Right atrium auricular region (tissue), 2 donors: Measurements from ENCODE around the gene SPON2. TPM values are rescaled to one million over a fixed set of nuclear protein-coding genes. Genes with fewer than 3 reads are reported as not detected.

ENCODE experiments used
- DNase-seq: peaks from one replicate; pipeline ENCODE4 v3.0.0-alpha.2; 2019; ENCODE audit warnings: low spot score
- H3K27ac ChIP-seq, 2 donors: fragments of 200-600 bp; sonication (generic); 1 replicate in 1 of 2; 2 replicates in 1 of 2; pipeline ENCODE4 v1.5.1; 2016 to 2019
- H3K27me3 ChIP-seq, 2 donors: fragments of 200-600 bp; sonication (generic); one replicate each; pipeline versions ENCODE4 v1.5.1 to v1.6.0; 2017 to 2019
- H3K36me3 ChIP-seq: fragments of 200-600 bp; sonication (generic); one replicate; pipeline ENCODE4 v1.5.1; 2016
- H3K4me1 ChIP-seq, 2 donors: fragments of 200-600 bp; sonication (generic); one replicate each; pipeline versions ENCODE4 v1.5.1 to v1.6.0; 2017 to 2019
- H3K4me3 ChIP-seq, 2 donors: fragments of 200-600 bp; sonication (generic); 1 replicate in 1 of 2; 2 replicates in 1 of 2; pipeline ENCODE4 v1.5.1; 2017 to 2019; ENCODE audit warnings: mild to moderate bottlenecking in 1 of 2, moderate library complexity in 1 of 2
- H3K9me3 ChIP-seq, 2 donors: fragments of 200-600 bp; sonication (generic); one replicate each; pipeline ENCODE4 v1.5.1; 2019
- total RNA-seq, 2 donors: library from RNA; depleted of rRNA; stranded (reverse); fragments of >200 nt; gene quantifications; one replicate each; pipeline ENCODE4 v1.1.0, GENCODE V29; 2016
- TF ChIP-seq, protein P1 (sequence below), 2 donors: fragments of 200-600 bp; sonication (generic); IDR thresholded peaks; one replicate each; pipeline ENCODE4 v1.5.1; 2019; ENCODE audit warnings: antibody characterized with exemption in 2 of 2

SPON2 gene
- total RNA-seq, 2 donors from 2014 or later: 13.0 to 20.8 TPM

DNA sequence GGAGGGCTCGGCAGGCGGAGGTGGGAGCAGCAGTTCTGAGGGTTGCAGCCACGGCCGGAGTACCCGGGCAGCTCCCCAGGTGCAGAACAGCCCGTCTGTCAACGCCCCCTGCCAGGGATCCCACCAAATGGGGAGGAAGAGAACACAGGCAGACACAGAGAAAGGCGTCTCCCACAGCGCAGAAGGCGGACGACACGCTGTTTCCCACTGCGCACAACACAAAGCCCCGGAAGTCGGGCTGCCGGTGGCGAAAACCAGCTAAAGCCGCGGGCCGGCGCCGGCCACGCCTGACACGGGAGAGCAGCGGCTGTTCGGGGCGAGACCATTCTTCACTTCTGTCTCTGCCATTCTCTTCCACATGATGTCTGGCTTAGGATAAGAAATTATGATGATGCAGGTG lies 45.0 kb upstream of the SPON2 start:
- Histone ChIP-seq H3K4me3 (no peak overlapping the region), H3K4me1 (peaks cover 0 to 44% of the 10 kb centered on the region in 2 donors), H3K36me3 (peaks cover 67% of the 10 kb centered on the region), H3K9me3 (no peaks in the 10 kb centered on the region), H3K27me3 (no peaks in the 10 kb centered on the region), H3K27ac (no peak overlapping the region)
- TF ChIP-seq, protein P1, sequence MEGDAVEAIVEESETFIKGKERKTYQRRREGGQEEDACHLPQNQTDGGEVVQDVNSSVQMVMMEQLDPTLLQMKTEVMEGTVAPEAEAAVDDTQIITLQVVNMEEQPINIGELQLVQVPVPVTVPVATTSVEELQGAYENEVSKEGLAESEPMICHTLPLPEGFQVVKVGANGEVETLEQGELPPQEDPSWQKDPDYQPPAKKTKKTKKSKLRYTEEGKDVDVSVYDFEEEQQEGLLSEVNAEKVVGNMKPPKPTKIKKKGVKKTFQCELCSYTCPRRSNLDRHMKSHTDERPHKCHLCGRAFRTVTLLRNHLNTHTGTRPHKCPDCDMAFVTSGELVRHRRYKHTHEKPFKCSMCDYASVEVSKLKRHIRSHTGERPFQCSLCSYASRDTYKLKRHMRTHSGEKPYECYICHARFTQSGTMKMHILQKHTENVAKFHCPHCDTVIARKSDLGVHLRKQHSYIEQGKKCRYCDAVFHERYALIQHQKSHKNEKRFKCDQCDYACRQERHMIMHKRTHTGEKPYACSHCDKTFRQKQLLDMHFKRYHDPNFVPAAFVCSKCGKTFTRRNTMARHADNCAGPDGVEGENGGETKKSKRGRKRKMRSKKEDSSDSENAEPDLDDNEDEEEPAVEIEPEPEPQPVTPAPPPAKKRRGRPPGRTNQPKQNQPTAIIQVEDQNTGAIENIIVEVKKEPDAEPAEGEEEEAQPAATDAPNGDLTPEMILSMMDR (IDR thresholded peaks at IDR 0.05): no peak
- no peak for DNase-seq

GRCh38 chr4:1216869-1217294 lies 44.5 kb upstream of the SPON2 start:
- TF ChIP-seq, protein P1 (IDR thresholded peaks at IDR 0.05): no peak
- Histone ChIP-seq H3K36me3 (peaks cover 70% of the 10 kb centered on the region), H3K27ac (no peak overlapping the region), H3K9me3 (no peaks in the 10 kb centered on the region), H3K4me1 (peaks cover 0 to 48% of the 10 kb centered on the region in 2 donors), H3K27me3 (no peaks in the 10 kb centered on the region), H3K4me3 (no peak overlapping the region)
- DNase-seq: no peak

DNA sequence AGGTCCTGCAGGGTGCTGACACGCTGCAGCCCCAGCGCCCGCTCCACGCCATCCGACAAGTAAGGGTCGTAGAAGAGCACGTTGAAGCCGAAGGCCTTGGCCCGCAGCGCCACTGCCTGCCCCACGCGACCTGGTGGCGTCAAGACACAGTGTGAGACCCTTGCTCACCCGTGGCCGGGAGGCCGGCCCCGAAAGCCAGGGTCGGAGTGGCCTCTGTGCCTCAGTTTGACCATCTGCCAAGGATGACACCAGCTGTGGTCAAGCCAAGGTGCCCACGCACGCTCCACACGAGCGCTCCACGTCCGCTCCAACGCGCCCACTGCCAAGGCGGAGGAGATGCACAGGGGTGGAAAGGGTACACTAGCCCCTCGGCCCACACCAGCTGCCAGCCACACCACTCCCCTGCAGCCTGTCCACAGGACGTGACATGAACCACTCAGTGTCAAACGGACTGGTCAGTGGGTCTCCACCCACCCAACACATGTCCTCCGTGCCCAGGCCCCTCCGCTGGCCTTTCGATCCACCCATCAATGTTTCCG lies 43.8 kb upstream of the SPON2 start:
- H3K27ac ChIP-seq: no peak overlapping the region
- H3K9me3 ChIP-seq: no peaks in the 10 kb centered on the region
- TF ChIP-seq, protein P1 (IDR thresholded peaks at IDR 0.05): no peak
- H3K36me3 ChIP-seq: peaks cover 68% of the 10 kb centered on the region
- peaks cover 0 to 55% of the 10 kb centered on the region in 2 donors for H3K4me1 ChIP-seq
- no peak for DNase-seq
- H3K27me3 ChIP-seq: no peaks in the 10 kb centered on the region
- H3K4me3 ChIP-seq: no peak overlapping the region

DNA sequence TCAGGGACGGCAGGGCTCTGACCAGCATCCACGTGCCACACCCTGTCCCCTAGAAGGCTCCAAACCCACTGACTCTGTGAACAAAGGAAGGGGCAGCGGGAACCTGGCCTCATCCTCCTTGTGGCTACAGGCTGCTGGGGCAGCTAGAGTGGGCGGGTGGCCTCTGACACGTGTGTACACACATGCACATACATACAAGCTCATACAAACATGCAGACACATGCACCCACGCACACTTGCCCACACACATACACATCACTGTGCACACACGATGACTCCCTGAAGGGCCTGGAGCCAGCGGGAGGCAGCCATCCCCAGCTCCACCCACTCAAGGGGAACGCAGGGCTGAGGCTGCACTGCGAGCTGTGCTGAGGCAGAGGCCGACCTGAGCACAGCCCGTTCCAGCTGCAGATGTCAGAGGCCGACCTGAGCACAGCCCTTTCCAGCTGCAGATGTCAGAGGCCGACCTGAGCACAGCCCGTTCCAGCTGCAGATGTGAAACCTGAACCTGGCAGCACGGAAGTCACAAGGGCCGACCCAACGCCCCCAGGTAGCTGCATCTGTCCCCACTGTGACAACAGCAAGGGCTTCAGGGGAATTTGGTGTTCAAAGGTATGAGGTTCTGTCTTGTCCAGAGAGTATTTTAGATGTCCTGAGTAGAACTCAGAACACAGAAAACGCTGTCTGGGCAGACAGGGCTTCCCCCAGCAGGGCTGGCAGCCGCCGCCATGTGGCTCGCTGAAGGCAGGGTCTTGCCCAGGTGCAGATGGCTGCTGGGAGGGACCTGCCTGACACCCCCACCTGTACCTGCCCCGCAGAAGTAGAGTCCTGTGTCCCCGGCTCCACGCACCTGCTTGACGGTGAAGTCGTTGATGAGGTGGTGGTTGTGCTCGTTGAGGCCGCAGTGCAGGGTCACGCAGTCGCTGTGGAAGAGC lies 43.0 kb upstream of the SPON2 start:
- Histone ChIP-seq H3K36me3 (peaks cover 66% of the 10 kb centered on the region), H3K4me3 (no peak overlapping the region), H3K27ac (no peak overlapping the region), H3K9me3 (no peaks in the 10 kb centered on the region), H3K27me3 (no peaks in the 10 kb centered on the region), H3K4me1 (peaks cover 0 to 63% of the 10 kb centered on the region in 2 donors)
- DNase-seq: no peak
- TF ChIP-seq, protein P1 (IDR thresholded peaks at IDR 0.05): no peak

DNA sequence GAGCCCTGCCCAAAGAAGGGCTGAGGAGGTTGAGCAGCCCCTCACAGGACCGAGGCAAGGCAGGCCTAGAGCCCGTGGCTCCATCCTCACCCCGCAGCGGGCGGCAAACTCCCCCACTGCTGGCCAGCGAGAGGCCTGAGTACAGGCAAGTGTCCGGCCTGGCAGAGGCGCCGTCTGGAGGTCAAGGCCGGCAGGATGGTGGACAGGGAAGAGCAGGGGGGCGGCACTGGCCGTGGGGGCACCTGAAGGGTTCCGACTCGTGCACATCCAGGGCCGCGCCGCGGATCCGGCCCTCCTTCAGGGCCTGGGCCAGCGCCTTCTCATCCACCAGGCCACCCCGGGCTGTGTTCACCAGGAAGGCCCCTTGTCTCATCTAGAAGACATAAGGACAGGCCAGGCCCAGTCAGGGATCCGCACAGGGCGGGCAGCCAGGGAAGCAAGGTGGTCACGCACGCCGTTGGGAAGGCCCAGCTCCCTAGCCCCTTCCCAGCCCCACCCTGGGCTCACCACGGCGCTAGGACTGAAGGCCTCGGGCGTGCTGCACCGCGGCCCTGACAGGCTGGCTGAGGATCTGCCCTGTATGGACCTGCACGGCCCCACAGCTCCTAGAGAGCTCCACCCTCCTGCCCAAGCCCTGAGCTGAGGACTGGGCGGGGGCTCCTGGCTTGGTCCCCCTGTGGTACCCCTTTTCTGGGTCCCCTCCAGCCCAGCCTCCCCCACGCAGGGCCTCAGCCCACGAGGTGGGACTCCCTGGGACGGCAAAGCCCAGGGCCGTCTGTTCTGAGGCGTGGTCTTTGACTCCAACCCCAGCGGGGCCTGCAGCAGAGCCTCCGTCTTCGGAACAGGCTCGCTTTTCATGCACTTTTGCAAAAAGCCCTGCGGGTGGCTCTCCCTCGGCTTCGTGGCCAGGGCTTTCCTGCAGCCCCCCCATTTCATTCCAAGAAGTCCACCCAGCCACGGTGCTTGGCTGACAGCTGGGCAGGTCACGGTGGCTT lies 42.0 kb upstream of the SPON2 start:
- peaks cover 66% of the 10 kb centered on the region for H3K36me3 ChIP-seq
- DNase-seq: no peak
- H3K4me1 ChIP-seq: peaks cover 0 to 70% of the 10 kb centered on the region in 2 donors
- H3K4me3 ChIP-seq: no peak overlapping the region
- H3K9me3 ChIP-seq: no peaks in the 10 kb centered on the region
- H3K27me3 ChIP-seq: no peaks in the 10 kb centered on the region
- TF ChIP-seq, protein P1 (IDR thresholded peaks at IDR 0.05): no peak
- no peak overlapping the region for H3K27ac ChIP-seq
